ENCODE measurements around the gene PNPLA5. TPM values are rescaled to one million over a fixed set of nuclear protein-coding genes. Genes with fewer than 3 reads are reported as not detected.

Gene PNPLA5
- total and polyA plus RNA-seq, 9 of the 15 experiments (the other 6 are each of a cell fraction or from before 2014, with no cell fraction given): not detected

GRCh38 chr22:43853328-43853931 lies 38.4 kb downstream of the PNPLA5 start:
- H3K4me2 ChIP-seq (ENCODE audit: insufficient read depth, low read length): no peak overlapping the region
- no peak overlapping the region for H3K4me3 ChIP-seq
- no peaks in the 10 kb centered on the region for H3K9me3 ChIP-seq (replicated peaks; ENCODE audit: control insufficient read depth, insufficient read depth, low read depth, low read length)
- H3K9me1 ChIP-seq (ENCODE audit: control insufficient read depth, insufficient read depth, low read length): no peaks in the 10 kb centered on the region
- H2AFZ ChIP-seq (ENCODE audit: low read depth, low read length): no peak overlapping the region
- DNase-seq (ENCODE audit: extremely low read depth in 1 of 4, low spot score in 3 of 4) (no peak), ATAC-seq (no peak), FAIRE-seq (no peak)
- POLR2A ChIA-PET: interaction anchor here (0.6 kb wide), 2 partner anchors 19 to 789 kb away, joined by 3 read pairs; no protein-coding TSS in a partner anchor
- intact Hi-C loops (cut with micrococcal nuclease): no loop called here
- no peak overlapping the region for H3K27ac ChIP-seq (ENCODE audit: extremely low read depth, low read depth, low read length)
- no peaks in the 10 kb centered on the region; a peak in 1 of 5 replicates for H3K4me1 ChIP-seq (replicated peaks in 1 of 2; ENCODE audit: control insufficient read depth in 2 of 2, insufficient read depth in 2 of 2, low read length in 2 of 2)
- no peaks in the 10 kb centered on the region for H3K36me3 ChIP-seq (ENCODE audit: control insufficient read depth, insufficient read depth, low read length)
- in situ Hi-C loops (cut with MboI): no loop called here
- H3K9ac ChIP-seq (ENCODE audit: insufficient read depth in 1 of 2, low read depth in 2 of 2, low read length in 2 of 2): no peak overlapping the region
- H4K20me1 ChIP-seq (replicated peaks; ENCODE audit: control insufficient read depth, insufficient read depth, low read length): no peaks in the 10 kb centered on the region; the same call in 1 of the 2 replicates
- CTCF ChIA-PET (ENCODE audit: low intra/inter-chr PET ratio): no interaction called here
- 9% methylated on average over 7 of the region's 10 CpGs for WGBS (ENCODE audit: insufficient coverage, low coverage, missing lambda C conversion rate)
- no peaks in the 10 kb centered on the region for H3K79me2 ChIP-seq (ENCODE audit: control insufficient read depth, insufficient read depth, low read length)
- BruUV-seq (replicated peaks): no TSS peak
- H3K27me3 ChIP-seq (ENCODE audit: control insufficient read depth in 2 of 2, insufficient read depth in 2 of 2, low read length in 2 of 2): peaks cover 3 to 26% of the 10 kb centered on the region in 2 experiments; a peak in 2 of 5 replicates
- TF ChIP-seq ZNF407 (IDR thresholded peaks at IDR 0.05; ENCODE audit: low read depth): no peak
- no peak for TF ChIP-seq TAL1 (IDR thresholded peaks at IDR 0.05)
- no peak for TF ChIP-seq DDX20 (tag; IDR thresholded peaks at IDR 0.05; ENCODE audit: low read depth)
- no peak for TF ChIP-seq NR2F6 (CRISPR knock-in tag; IDR thresholded peaks at IDR 0.05)
- TF ChIP-seq NR2C1 (IDR thresholded peaks at IDR 0.05): no peak
- TF ChIP-seq NR2C1 (tag; IDR thresholded peaks at IDR 0.05): no peak
- TF ChIP-seq POLR2AphosphoS5 (IDR thresholded peaks at IDR 0.05; ENCODE audit: control insufficient read depth, insufficient read depth, low read depth, low read length): no peak
- no peak for TF ChIP-seq TFAM (CRISPR knock-in tag; conservative IDR thresholded peaks at IDR 0.05)
- TF ChIP-seq RFX7 (CRISPR knock-in tag; IDR thresholded peaks at IDR 0.05): no peak
- TF ChIP-seq CREB1 (IDR thresholded peaks at IDR 0.05): no peak
- no peak for TF ChIP-seq CREB1 (CRISPR knock-in tag; IDR thresholded peaks at IDR 0.05)
